ENCODE results near the gene PPAT. TPM values are rescaled to one million over a fixed set of nuclear protein-coding genes. Genes with fewer than 3 reads are reported as not detected.

Gene PPAT
- polyA plus RNA-seq, 3 donors, result 0.83 to 1.5 (median 1.4) TPM

- Histone ChIP-seq H3K36me3 (replicated peaks in 1 of 2; ENCODE audit: control insufficient read depth in 1 of 2, insufficient read depth in 2 of 2, low read length in 2 of 2) (peaks cover 90 to 100% of the 10 kb centered on the region in 2 donors), H3K9me3 (replicated peaks in 1 of 2; ENCODE audit: control insufficient read depth in 1 of 2, insufficient read depth in 1 of 2, low read length in 2 of 2) (no peaks in the 10 kb centered on the region), H2AFZ (ENCODE audit: insufficient read depth, low read depth, low read length, poor library complexity, severe bottlenecking) (no peak overlapping the region), H3K27ac (ENCODE audit: low read depth in 1 of 2, low read length in 2 of 2) (no peak overlapping the region), H3K27me3 (ENCODE audit: control insufficient read depth in 2 of 2, insufficient read depth in 2 of 2, low read length in 2 of 2) (no peaks in the 10 kb centered on the region), H3K9ac (ENCODE audit: insufficient read depth, low read length, poor library complexity, severe bottlenecking) (no peak overlapping the region), H4K20me1 (ENCODE audit: insufficient read depth, low read length) (no peaks in the 10 kb centered on the region), H3K4me1 (ENCODE audit: control insufficient read depth in 1 of 2, insufficient read depth in 2 of 2, low read length in 2 of 2) (no peaks in the 10 kb centered on the region), H3K79me2 (ENCODE audit: insufficient read depth, low read length) (no peaks in the 10 kb centered on the region), H3K4me2 (replicated peaks; ENCODE audit: extremely low read depth, low read length, poor library complexity, severe bottlenecking) (no peak overlapping the region), H3K4me3 (replicated peaks in 1 of 3; ENCODE audit: low read depth in 2 of 3, low read length in 3 of 3) (no peak overlapping the region)
- Mint-ChIP-seq H3K9me3 (peaks cover 0 to 3% (median 0%) of the 10 kb centered on the region in 7 donors), H3K27ac (no peak overlapping the region), H3K27me3 (ENCODE audit: low read depth in 3 of 3) (no peaks in the 10 kb centered on the region), H3K36me3 (peaks cover 69 to 94% of the 10 kb centered on the region in 2 donors), H3K4me3 (no peak overlapping the region), H3K4me1 (peaks cover 4% of the 10 kb centered on the region)
- no CpG with 5 or more reads among the region's 5 CpGs for WGBS (ENCODE audit: insufficient coverage)
- intact Hi-C loops (cut with micrococcal nuclease), result no loop called here
- TF ChIP-seq, protein P1, sequence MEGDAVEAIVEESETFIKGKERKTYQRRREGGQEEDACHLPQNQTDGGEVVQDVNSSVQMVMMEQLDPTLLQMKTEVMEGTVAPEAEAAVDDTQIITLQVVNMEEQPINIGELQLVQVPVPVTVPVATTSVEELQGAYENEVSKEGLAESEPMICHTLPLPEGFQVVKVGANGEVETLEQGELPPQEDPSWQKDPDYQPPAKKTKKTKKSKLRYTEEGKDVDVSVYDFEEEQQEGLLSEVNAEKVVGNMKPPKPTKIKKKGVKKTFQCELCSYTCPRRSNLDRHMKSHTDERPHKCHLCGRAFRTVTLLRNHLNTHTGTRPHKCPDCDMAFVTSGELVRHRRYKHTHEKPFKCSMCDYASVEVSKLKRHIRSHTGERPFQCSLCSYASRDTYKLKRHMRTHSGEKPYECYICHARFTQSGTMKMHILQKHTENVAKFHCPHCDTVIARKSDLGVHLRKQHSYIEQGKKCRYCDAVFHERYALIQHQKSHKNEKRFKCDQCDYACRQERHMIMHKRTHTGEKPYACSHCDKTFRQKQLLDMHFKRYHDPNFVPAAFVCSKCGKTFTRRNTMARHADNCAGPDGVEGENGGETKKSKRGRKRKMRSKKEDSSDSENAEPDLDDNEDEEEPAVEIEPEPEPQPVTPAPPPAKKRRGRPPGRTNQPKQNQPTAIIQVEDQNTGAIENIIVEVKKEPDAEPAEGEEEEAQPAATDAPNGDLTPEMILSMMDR (IDR thresholded peaks at IDR 0.05), result no peak
- DNase-seq, result no peak
Observed at GRCh38 chr4:56477192-56477702, 41.8 kb upstream of the PPAT start.

- Histone ChIP-seq H3K4me3 (replicated peaks in 1 of 3; ENCODE audit: low read depth in 2 of 3, low read length in 3 of 3) (no peak overlapping the region), H3K27ac (ENCODE audit: low read depth in 1 of 2, low read length in 2 of 2) (no peak overlapping the region), H4K20me1 (ENCODE audit: insufficient read depth, low read length) (no peaks in the 10 kb centered on the region), H3K9ac (ENCODE audit: insufficient read depth, low read length, poor library complexity, severe bottlenecking) (no peak overlapping the region), H2AFZ (ENCODE audit: insufficient read depth, low read depth, low read length, poor library complexity, severe bottlenecking) (no peak overlapping the region), H3K9me3 (replicated peaks in 1 of 2; ENCODE audit: control insufficient read depth in 1 of 2, insufficient read depth in 1 of 2, low read length in 2 of 2) (no peaks in the 10 kb centered on the region), H3K4me2 (replicated peaks; ENCODE audit: extremely low read depth, low read length, poor library complexity, severe bottlenecking) (no peak overlapping the region), H3K36me3 (replicated peaks in 1 of 2; ENCODE audit: control insufficient read depth in 1 of 2, insufficient read depth in 2 of 2, low read length in 2 of 2) (peaks cover 90 to 100% of the 10 kb centered on the region in 2 donors), H3K27me3 (ENCODE audit: control insufficient read depth in 2 of 2, insufficient read depth in 2 of 2, low read length in 2 of 2) (no peaks in the 10 kb centered on the region), H3K79me2 (ENCODE audit: insufficient read depth, low read length) (no peaks in the 10 kb centered on the region), H3K4me1 (ENCODE audit: control insufficient read depth in 1 of 2, insufficient read depth in 2 of 2, low read length in 2 of 2) (no peaks in the 10 kb centered on the region)
- intact Hi-C loops (cut with micrococcal nuclease), result no loop called here
- Mint-ChIP-seq H3K36me3 (peaks cover 71 to 94% of the 10 kb centered on the region in 2 donors), H3K27me3 (ENCODE audit: low read depth in 3 of 3) (no peaks in the 10 kb centered on the region), H3K4me3 (no peak overlapping the region), H3K9me3 (peaks cover 0 to 3% (median 0%) of the 10 kb centered on the region in 7 donors), H3K27ac (no peak overlapping the region), H3K4me1 (peaks cover 4% of the 10 kb centered on the region)
- no peak for DNase-seq
- TF ChIP-seq, protein P1 (IDR thresholded peaks at IDR 0.05), result no peak
- WGBS (ENCODE audit: insufficient coverage), result 100% methylated on average over 1 of the region's 2 CpGs
Observed at GRCh38 chr4:56475917-56476316, 40.5 kb upstream of the PPAT start.

Measured in CD14-positive monocyte (primary cell).